Measurements from ENCODE around the gene AWAT2. TPM values are rescaled to one million over a fixed set of nuclear protein-coding genes. Genes with fewer than 3 reads are reported as not detected.

Gene AWAT2
- total and polyA plus RNA-seq, 2 experiments from 2014 or later: not detected

GRCh38 chrX:70033348-70034051, 16.2 kb downstream of the AWAT2 start:
- Histone ChIP-seq H3K4me1 (ENCODE audit: insufficient read depth) (no peaks in the 10 kb centered on the region; the same call in 1 of the 2 replicates), H3F3A (replicated peaks; ENCODE audit: low read depth) (no peaks in the 10 kb centered on the region), H3K36me3 (ENCODE audit: insufficient read depth) (no peaks in the 10 kb centered on the region), H4K20me1 (replicated peaks; ENCODE audit: insufficient read depth) (no peaks in the 10 kb centered on the region), H3K27me3 (ENCODE audit: insufficient read depth) (no peaks in the 10 kb centered on the region), H3K4me3 (no peak overlapping the region), H3K27ac (ENCODE audit: low read depth) (no peak overlapping the region), H3K79me2 (replicated peaks; ENCODE audit: insufficient read depth) (no peaks in the 10 kb centered on the region), H3K4me2 (no peak overlapping the region), H2AFZ (no peak overlapping the region), H3K9me2 (ENCODE audit: insufficient read depth) (no peaks in the 10 kb centered on the region)
- no peaks in the 10 kb centered on the region for H3K9me3 Mint-ChIP-seq
- ATAC-seq (peak; percentile 85), DNase-seq (ENCODE audit: low spot score) (peak; percentile 76)
- no peaks in the 10 kb centered on the region for H3K36me3 Mint-ChIP-seq (ENCODE audit: low read depth)
- H3K27me3 Mint-ChIP-seq (ENCODE audit: insufficient read depth, low read depth, poor library complexity): peaks cover 2% of the 10 kb centered on the region
- peaks cover 12% of the 10 kb centered on the region for H3K4me1 Mint-ChIP-seq
- no peak overlapping the region for H3K27ac Mint-ChIP-seq
- no peak overlapping the region for H3K4me3 Mint-ChIP-seq
- peak; percentile 63 to 74 for TF ChIP-seq CTCF (conservative IDR thresholded peaks at IDR 0.05; ENCODE audit: low read depth in 2 of 2)
- no peak for TF ChIP-seq EZH2 (IDR thresholded peaks at IDR 0.05; ENCODE audit: low read depth, unreplicated experiment)

DNA sequence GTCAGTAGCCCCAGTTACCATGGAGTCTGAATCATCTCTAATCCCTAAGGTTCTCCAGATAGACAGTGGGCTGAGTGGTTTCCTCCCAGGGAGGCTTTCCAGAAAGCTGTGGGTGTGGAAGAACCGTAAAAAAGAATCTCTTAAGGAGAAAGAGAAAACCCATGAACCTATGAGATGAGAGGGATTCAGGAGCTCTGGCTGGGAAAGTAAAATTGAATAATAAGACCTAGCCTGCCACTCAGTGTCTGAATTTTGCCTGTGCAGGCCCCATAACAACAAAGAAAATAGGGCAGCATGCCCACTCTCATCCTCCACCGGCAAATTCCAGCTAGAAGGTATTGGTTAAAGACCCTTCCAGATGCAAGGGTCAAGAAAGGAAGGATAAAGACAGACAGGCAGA, 16.9 kb downstream of the AWAT2 start:
- Histone ChIP-seq H3K27ac (ENCODE audit: low read depth) (no peak overlapping the region), H2AFZ (no peak overlapping the region), H3K4me3 (no peak overlapping the region), H3K36me3 (ENCODE audit: insufficient read depth) (no peaks in the 10 kb centered on the region), H4K20me1 (replicated peaks; ENCODE audit: insufficient read depth) (no peaks in the 10 kb centered on the region), H3F3A (replicated peaks; ENCODE audit: low read depth) (no peaks in the 10 kb centered on the region), H3K4me2 (no peak overlapping the region), H3K9me2 (ENCODE audit: insufficient read depth) (no peaks in the 10 kb centered on the region), H3K4me1 (ENCODE audit: insufficient read depth) (no peaks in the 10 kb centered on the region; the same call in 1 of the 2 replicates), H3K79me2 (replicated peaks; ENCODE audit: insufficient read depth) (no peaks in the 10 kb centered on the region), H3K27me3 (ENCODE audit: insufficient read depth) (no peaks in the 10 kb centered on the region)
- ATAC-seq (no peak), DNase-seq (ENCODE audit: low spot score) (no peak)
- Mint-ChIP-seq H3K36me3 (ENCODE audit: low read depth) (no peaks in the 10 kb centered on the region), H3K27ac (no peak overlapping the region), H3K27me3 (ENCODE audit: insufficient read depth, low read depth, poor library complexity) (peaks cover 2% of the 10 kb centered on the region), H3K9me3 (no peaks in the 10 kb centered on the region), H3K4me1 (peaks cover 12% of the 10 kb centered on the region), H3K4me3 (no peak overlapping the region)
- TF ChIP-seq CTCF (conservative IDR thresholded peaks at IDR 0.05; ENCODE audit: low read depth in 2 of 2) (no peak), ZNF114 (CRISPR knock-in tag; IDR thresholded peaks at IDR 0.05) (no peak), EZH2phosphoT487 (IDR thresholded peaks at IDR 0.05; ENCODE audit: unreplicated experiment) (no peak), NANOG (IDR thresholded peaks at IDR 0.05; ENCODE audit: borderline replicate concordance) (no peak), POLR2AphosphoS5 (IDR thresholded peaks at IDR 0.05; ENCODE audit: low read depth) (no peak), ZNF331 (CRISPR knock-in tag; IDR thresholded peaks at IDR 0.05; ENCODE audit: low read depth) (no peak)
- TF ChIP-seq, protein P1, sequence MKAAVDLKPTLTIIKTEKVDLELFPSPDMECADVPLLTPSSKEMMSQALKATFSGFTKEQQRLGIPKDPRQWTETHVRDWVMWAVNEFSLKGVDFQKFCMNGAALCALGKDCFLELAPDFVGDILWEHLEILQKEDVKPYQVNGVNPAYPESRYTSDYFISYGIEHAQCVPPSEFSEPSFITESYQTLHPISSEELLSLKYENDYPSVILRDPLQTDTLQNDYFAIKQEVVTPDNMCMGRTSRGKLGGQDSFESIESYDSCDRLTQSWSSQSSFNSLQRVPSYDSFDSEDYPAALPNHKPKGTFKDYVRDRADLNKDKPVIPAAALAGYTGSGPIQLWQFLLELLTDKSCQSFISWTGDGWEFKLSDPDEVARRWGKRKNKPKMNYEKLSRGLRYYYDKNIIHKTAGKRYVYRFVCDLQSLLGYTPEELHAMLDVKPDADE (IDR thresholded peaks at IDR 0.05): no peak
- TF ChIP-seq, protein P2, sequence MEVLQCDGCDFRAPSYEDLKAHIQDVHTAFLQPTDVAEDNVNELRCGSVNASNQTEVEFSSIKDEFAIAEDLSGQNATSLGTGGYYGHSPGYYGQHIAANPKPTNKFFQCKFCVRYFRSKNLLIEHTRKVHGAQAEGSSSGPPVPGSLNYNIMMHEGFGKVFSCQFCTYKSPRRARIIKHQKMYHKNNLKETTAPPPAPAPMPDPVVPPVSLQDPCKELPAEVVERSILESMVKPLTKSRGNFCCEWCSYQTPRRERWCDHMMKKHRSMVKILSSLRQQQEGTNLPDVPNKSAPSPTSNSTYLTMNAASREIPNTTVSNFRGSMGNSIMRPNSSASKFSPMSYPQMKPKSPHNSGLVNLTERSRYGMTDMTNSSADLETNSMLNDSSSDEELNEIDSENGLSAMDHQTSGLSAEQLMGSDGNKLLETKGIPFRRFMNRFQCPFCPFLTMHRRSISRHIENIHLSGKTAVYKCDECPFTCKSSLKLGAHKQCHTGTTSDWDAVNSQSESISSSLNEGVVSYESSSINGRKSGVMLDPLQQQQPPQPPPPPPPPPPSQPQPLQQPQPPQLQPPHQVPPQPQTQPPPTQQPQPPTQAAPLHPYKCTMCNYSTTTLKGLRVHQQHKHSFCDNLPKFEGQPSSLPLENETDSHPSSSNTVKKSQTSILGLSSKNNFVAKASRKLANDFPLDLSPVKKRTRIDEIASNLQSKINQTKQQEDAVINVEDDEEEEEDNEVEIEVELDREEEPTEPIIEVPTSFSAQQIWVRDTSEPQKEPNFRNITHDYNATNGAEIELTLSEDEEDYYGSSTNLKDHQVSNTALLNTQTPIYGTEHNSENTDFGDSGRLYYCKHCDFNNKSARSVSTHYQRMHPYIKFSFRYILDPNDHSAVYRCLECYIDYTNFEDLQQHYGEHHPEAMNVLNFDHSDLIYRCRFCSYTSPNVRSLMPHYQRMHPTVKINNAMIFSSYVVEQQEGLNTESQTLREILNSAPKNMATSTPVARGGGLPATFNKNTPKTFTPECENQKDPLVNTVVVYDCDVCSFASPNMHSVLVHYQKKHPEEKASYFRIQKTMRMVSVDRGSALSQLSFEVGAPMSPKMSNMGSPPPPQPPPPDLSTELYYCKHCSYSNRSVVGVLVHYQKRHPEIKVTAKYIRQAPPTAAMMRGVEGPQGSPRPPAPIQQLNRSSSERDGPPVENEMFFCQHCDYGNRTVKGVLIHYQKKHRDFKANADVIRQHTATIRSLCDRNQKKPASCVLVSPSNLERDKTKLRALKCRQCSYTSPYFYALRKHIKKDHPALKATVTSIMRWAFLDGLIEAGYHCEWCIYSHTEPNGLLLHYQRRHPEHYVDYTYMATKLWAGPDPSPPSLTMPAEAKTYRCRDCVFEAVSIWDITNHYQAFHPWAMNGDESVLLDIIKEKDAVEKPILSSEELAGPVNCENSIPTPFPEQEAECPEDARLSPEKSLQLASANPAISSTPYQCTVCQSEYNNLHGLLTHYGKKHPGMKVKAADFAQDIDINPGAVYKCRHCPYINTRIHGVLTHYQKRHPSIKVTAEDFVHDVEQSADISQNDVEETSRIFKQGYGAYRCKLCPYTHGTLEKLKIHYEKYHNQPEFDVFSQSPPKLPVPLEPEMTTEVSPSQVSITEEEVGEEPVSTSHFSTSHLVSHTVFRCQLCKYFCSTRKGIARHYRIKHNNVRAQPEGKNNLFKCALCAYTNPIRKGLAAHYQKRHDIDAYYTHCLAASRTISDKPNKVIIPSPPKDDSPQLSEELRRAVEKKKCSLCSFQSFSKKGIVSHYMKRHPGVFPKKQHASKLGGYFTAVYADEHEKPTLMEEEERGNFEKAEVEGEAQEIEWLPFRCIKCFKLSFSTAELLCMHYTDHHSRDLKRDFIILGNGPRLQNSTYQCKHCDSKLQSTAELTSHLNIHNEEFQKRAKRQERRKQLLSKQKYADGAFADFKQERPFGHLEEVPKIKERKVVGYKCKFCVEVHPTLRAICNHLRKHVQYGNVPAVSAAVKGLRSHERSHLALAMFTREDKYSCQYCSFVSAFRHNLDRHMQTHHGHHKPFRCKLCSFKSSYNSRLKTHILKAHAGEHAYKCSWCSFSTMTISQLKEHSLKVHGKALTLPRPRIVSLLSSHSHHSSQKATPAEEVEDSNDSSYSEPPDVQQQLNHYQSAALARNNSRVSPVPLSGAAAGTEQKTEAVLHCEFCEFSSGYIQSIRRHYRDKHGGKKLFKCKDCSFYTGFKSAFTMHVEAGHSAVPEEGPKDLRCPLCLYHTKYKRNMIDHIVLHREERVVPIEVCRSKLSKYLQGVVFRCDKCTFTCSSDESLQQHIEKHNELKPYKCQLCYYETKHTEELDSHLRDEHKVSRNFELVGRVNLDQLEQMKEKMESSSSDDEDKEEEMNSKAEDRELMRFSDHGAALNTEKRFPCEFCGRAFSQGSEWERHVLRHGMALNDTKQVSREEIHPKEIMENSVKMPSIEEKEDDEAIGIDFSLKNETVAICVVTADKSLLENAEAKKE (CRISPR knock-in tag; IDR thresholded peaks at IDR 0.05): no peak

Data from GM23338 (cell line).